ENCODE results near the gene OR51B4.

DNA sequence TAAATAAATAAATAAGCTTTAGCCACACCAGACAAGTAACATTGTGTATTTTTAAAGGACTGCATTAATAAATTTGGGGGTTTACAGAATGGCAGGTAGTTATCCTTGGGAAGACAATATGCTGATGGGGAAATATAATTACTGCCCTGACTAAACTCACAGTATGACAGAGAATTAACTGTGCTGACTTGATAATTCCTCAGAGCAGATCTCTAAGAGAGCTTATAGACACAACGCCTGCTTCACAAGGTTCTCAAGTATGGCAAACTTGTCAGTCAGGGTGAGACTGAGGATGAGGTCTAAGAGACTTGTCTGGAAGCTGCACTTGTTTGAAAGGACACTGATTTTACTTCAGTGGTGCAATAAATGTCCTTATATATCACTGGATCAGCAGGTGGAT, 3.3 kb downstream of the OR51B4 start:
- TF ChIP-seq, protein P1, sequence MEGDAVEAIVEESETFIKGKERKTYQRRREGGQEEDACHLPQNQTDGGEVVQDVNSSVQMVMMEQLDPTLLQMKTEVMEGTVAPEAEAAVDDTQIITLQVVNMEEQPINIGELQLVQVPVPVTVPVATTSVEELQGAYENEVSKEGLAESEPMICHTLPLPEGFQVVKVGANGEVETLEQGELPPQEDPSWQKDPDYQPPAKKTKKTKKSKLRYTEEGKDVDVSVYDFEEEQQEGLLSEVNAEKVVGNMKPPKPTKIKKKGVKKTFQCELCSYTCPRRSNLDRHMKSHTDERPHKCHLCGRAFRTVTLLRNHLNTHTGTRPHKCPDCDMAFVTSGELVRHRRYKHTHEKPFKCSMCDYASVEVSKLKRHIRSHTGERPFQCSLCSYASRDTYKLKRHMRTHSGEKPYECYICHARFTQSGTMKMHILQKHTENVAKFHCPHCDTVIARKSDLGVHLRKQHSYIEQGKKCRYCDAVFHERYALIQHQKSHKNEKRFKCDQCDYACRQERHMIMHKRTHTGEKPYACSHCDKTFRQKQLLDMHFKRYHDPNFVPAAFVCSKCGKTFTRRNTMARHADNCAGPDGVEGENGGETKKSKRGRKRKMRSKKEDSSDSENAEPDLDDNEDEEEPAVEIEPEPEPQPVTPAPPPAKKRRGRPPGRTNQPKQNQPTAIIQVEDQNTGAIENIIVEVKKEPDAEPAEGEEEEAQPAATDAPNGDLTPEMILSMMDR (conservative IDR thresholded peaks at IDR 0.05 in 1 of 2, IDR thresholded peaks at IDR 0.05 in 1 of 2; ENCODE audit: low read depth in 1 of 2, low read length in 2 of 2), result no peak
- TF ChIP-seq EZH2 (IDR thresholded peaks at IDR 0.05; ENCODE audit: low read length, missing control alignments), result no peak

All from fibroblast of lung (primary cell).